HS-5 (cell line): Measurements from ENCODE around the gene SEMA4D.
"Not testable (repeated sequence)": the region's sequence is repeated elsewhere in the genome, so short reads cannot be mapped to it uniquely, and the experiment has no call there.

Experiments
- DNase-seq: peaks from one replicate; pipeline ENCODE4 v3.0.0-alpha.2; 2012; ENCODE audit warnings: low read depth

The SEMA4D gene

GRCh38 chr9:89482056-89482851, 15.7 kb downstream of the SEMA4D start:
- DNase-seq, result no peak

- no peak for DNase-seq
These were observed 16.4 kb downstream of the SEMA4D start for GRCh38 chr9:89481538-89481915.

GRCh38 chr9:89480825-89481537, 16.9 kb downstream of the SEMA4D start:
- DNase-seq, result no peak

- not testable (repeated sequence) for DNase-seq
These were observed 17.5 kb downstream of the SEMA4D start for GRCh38 chr9:89480372-89480771.

GRCh38 chr9:89479669-89480011, 18.3 kb downstream of the SEMA4D start:
- DNase-seq, result not testable (repeated sequence)

- no peak for DNase-seq
These were observed 18.9 kb downstream of the SEMA4D start for GRCh38 chr9:89478821-89479668.

GRCh38 chr9:89477811-89478630, 19.9 kb downstream of the SEMA4D start:
- DNase-seq, result no peak

- no peak for DNase-seq
These were observed 20.5 kb downstream of the SEMA4D start for GRCh38 chr9:89477384-89477783.

GRCh38 chr9:89476546-89476945, 21.4 kb downstream of the SEMA4D start:
- DNase-seq, result no peak

GRCh38 chr9:89475891-89476440, 21.9 kb downstream of the SEMA4D start:
- DNase-seq, result no peak

- no peak for DNase-seq
These were observed 23.0 kb downstream of the SEMA4D start for GRCh38 chr9:89474939-89475338.

GRCh38 chr9:89473762-89474469, 24.0 kb downstream of the SEMA4D start:
- DNase-seq, result no peak

GRCh38 chr9:89471796-89472320, 26.1 kb downstream of the SEMA4D start:
- DNase-seq, result not testable (repeated sequence)

- DNase-seq, result no peak
These were observed 26.5 kb downstream of the SEMA4D start for GRCh38 chr9:89471390-89471789.

GRCh38 chr9:89470224-89470839, 27.6 kb downstream of the SEMA4D start:
- DNase-seq, result no peak

- no peak for DNase-seq
These were observed 28.9 kb downstream of the SEMA4D start for GRCh38 chr9:89469003-89469402.

- no peak for DNase-seq
These were observed 29.5 kb downstream of the SEMA4D start for GRCh38 chr9:89468281-89468960.

GRCh38 chr9:89467278-89467625, 30.7 kb downstream of the SEMA4D start:
- no peak for DNase-seq

- DNase-seq, result no peak
These were observed 31.2 kb downstream of the SEMA4D start for GRCh38 chr9:89466451-89467277.
